M059J (cell line): ENCODE measurements around the gene MVB12A. TPM values are rescaled to one million over a fixed set of nuclear protein-coding genes. Genes with fewer than 3 reads are reported as not detected.

ENCODE experiments used
- DNase-seq: peaks from one replicate; pipeline ENCODE4 v3.0.0-alpha.2; 2012; ENCODE audit warnings: low read depth
- total RNA-seq: library from RNA; depleted of rRNA; stranded (reverse); fragments of >200 nt; shearing (Covaris generic); gene quantifications from 2 replicates; pipeline ENCODE4 v1.2.3, GENCODE V29; 2014

The MVB12A gene
- total RNA-seq, 1 experiment from 2014 or later = 144 TPM

GRCh38 chr19:17441241-17442021, 21.6 kb downstream of the MVB12A start:
- peak; percentile 73 for DNase-seq

- no peak for DNase-seq
These were observed 25.8 kb downstream of the MVB12A start for GRCh38 chr19:17445526-17446165.

GRCh38 chr19:17447704-17448130, 27.9 kb downstream of the MVB12A start:
- no peak for DNase-seq

- DNase-seq = peak; percentile 45
These were observed 28.5 kb downstream of the MVB12A start, which contains the start of gene TMEM221 for GRCh38 chr19:17448131-17448967. TMEM221 (minus strand) TSS chr19:17448668; CDS start chr19:17448462, 206 bp downstream.

GRCh38 chr19:17450264-17451075, 30.6 kb downstream of the MVB12A start:
- peak; percentile 80 for DNase-seq

- DNase-seq = no peak
These were observed 32.0 kb downstream of the MVB12A start for GRCh38 chr19:17451820-17452219.

- DNase-seq = no peak
These were observed 34.8 kb downstream of the MVB12A start for GRCh38 chr19:17454576-17455071.

- DNase-seq = no peak
These were observed 35.7 kb downstream of the MVB12A start for GRCh38 chr19:17455308-17456123.

- DNase-seq = no peak
These were observed 36.3 kb downstream of the MVB12A start for GRCh38 chr19:17456127-17456526.

- DNase-seq = no peak
These were observed 37.8 kb downstream of the MVB12A start for GRCh38 chr19:17457616-17458015.

- DNase-seq = no peak
These were observed 39.1 kb downstream of the MVB12A start for GRCh38 chr19:17458970-17459369.

GRCh38 chr19:17460372-17461230, 40.8 kb downstream of the MVB12A start, which contains the start of gene NXNL1:
NXNL1 (minus strand) TSS chr19:17460926; CDS start chr19:17460869, 57 bp downstream.
- DNase-seq = no peak

GRCh38 chr19:17466487-17466850, 46.6 kb downstream of the MVB12A start:
- no peak for DNase-seq

- DNase-seq = no peak
These were observed 47.8 kb downstream of the MVB12A start for GRCh38 chr19:17467471-17468301.

- no peak for DNase-seq
These were observed 48.6 kb downstream of the MVB12A start for GRCh38 chr19:17468302-17469091.

- no peak for DNase-seq
These were observed 49.2 kb downstream of the MVB12A start for GRCh38 chr19:17469092-17469480.

- DNase-seq = peak; percentile 95
These were observed 49.7 kb downstream of the MVB12A start for GRCh38 chr19:17469481-17470067.
